CMK (cell line): ENCODE measurements around the gene TRMU.
"Not testable (repeated sequence)": the region's sequence is repeated elsewhere in the genome, so short reads cannot be mapped to it uniquely, and the experiment has no call there.

Source experiments
- DNase-seq: peaks from one replicate; pipeline ENCODE4 v3.0.0-alpha.2; 2010; ENCODE audit warnings: low read depth

Gene TRMU

DNA sequence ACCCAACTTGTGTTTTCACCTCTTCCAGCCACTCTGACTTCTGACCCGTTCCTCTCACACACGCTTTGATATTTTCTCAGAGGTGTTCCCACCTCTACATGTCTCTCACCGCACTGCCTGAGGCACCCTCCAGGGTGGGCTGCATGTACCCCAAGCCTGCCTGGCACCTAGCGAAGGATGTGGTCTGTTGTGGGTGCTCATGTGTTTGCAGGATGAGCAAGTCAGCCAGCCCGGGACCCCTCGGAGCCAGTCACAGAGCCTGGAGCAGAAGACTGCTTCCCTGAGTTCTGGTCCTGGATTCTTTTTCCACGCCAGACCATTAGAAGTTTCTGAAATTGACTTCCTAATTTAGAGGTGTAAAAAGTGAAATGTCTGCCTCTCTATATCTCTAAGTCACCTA, 35.0 kb upstream of the TRMU start:
- no peak for DNase-seq

DNA sequence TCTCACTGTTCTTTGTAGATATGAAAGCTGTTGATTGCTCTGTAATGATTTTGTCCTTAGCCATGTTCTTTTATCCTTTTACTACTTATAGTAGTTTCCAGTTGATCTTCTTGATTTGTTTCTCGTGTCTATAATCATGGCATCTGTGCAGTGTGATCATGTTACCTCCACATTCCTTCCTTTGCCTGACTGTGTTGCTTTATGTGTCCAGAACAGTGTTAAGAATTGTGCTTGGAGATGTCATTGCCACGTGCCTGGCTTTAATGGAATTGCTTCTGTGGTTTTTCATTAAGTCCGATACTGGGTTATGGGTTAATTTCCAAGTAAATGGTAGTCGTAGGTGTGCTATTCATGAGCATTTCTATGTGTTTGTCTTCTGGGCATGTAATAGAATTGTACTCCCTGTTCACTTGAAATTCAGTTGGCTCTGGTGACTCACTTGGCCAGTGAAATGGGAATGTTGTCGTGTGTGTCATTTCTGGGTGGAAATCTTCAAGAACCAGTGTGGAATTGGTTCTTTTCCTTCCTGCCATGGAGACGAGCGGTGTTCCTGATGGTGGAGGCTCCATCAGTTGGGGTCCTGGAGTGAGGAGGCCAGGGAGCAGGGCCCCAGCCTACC, 32.1 kb upstream of the TRMU start:
- DNase-seq: no peak

DNA sequence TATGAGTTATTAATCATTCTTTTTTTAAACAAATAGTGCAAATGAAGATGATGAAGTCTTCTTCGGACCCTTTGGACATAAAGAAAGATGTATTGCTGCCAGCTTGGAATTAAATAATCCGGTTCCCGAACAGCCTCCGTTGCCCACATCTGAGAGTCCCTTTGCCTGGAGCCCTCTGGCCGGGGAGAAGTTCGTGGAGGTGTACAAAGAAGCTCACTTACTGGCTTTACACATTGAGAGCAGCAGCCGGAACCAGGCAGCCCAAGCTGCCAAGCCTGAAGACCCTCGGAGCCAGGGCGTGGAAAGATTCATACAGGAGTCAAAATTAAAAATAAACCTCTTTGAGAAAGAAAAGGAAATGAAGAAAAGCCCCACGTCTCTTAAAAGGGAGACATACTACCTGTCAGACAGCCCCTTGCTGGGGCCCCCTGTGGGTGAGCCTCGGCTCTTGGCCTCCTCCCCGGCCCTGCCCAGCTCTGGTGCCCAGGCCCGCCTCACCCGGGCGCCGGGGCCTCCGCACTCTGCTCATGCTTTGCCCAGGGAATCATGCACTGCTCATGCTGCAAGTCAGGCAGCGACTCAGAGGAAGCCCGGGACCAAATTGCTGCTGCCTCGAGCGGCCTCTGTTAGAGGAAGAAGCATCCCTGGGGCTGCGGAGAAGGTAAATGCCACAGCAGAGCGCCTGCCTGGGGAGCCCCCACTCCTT, 27.1 kb upstream of the TRMU start:
- DNase-seq: no peak

DNA sequence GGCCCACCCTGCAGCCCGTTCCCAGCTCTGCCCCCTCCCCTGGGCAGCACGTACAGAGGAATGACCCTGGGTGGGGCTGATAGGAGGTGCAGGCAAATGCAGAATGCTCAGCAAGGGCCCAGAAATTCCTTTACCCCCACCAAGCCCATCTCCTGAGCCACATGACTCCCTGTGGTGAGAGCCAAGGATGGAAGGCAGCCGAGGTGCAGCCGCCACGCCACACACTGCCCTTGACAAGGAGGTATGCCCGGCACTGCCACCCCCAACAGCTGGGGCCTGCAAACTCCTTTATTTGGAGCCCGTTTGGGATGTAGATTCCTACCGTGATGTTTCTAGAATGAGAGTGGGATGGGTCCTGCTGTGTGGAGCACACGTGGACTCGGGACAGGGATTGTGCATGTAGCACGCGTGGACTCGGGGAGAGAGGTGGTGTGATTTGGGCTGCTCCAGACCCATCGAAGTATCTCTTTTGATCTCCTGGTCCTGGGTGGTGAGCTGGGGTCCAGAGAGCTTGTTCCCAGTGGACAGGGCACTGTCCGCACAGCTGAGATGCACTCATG, 25.9 kb upstream of the TRMU start:
- DNase-seq: no peak

DNA sequence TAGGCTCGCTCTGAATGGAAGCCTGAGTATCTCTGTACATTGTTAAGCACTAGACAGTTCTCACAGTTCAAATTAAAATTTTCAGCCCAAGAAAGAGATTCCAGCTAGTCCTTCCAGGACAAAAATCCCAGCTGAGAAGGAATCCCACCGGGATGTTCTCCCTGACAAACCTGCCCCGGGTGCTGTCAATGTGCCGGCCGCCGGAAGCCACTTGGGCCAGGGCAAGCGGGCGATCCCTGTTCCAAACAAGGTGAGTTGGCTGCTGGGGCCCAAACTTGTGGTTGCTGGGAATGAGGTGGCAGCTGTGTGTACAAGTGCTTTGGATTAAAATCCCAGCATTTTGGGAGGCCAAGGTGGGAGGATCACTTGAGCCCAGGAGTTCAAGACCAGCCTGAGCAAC, 23.5 kb upstream of the TRMU start:
- no peak for DNase-seq

DNA sequence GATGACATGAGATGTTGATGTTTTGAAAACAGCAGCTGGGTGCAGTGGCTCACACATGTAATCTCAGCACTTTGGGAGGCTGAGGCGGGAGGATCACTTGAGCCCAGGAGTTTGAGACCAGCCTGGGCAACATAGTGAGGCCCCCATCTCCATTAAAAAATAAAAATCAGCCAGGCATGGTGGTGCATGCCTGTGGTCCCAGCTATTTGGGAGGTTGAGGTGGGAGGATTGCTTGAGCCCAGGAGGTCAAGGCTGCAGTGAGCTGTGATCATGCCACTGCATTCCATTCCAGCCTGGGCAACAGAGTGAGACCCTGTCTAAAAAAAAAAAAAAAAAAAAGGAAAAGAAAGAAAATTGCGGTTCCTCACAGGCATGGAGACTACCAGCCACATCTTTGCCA, 22.7 kb upstream of the TRMU start:
- DNase-seq: not testable (repeated sequence)

DNA sequence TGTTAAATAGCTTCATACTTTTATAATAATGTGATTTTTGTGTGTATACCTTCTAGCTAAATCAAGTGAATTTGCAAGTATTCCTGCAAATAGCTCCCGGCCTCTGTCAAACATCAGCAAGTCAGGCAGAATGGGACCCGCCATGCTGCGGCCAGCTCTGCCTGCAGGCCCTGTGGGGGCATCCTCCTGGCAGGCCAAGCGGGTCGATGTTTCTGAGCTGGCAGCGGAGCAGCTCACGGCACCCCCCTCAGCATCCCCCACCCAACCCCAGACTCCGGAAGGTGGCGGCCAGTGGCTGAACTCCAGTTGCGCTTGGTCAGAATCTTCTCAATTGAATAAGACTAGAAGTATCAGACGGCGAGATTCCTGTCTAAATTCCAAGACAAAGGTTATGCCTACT, 19.5 kb upstream of the TRMU start:
- DNase-seq: no peak

DNA sequence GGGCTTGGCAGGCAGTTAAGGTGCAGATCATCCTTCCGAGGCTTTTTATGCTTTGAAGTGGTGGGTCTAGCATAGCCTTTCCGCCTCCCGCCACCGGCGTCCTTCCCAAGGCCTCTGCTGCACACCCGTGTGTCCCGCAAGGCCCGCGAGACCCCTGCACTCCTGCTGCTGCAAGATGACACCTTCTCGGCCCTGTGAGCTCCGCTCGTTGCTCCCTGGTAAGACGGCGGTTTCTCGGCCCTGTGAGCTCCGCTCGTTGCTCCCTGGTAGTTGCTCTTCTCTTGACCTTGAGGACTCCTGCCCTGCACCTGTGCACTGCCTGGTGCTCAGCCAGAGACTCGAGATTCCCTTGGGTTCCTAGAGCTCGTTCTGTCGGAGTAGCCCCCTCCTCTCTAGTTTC, 17.9 kb upstream of the TRMU start:
- DNase-seq: no peak

DNA sequence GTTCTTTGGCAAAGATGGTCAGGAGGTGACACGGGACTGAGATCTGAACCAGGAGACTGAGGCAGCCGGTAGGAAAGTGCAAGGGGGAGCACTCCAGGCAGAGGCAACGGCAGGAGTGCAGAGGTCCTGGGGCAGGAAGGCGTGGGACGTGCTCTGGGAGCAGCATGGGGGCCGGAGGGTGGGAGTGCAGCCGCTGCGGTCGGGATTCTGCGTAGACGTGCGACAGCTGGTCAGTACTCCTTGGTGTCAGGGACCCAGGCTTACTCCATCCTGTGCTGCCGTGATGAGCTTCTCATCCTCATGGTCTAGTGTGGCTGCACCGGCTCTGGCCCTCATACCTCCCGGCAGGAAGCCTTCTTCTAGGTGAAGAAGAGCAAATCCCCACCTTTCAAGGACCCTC, 16.9 kb upstream of the TRMU start:
- no peak for DNase-seq

DNA sequence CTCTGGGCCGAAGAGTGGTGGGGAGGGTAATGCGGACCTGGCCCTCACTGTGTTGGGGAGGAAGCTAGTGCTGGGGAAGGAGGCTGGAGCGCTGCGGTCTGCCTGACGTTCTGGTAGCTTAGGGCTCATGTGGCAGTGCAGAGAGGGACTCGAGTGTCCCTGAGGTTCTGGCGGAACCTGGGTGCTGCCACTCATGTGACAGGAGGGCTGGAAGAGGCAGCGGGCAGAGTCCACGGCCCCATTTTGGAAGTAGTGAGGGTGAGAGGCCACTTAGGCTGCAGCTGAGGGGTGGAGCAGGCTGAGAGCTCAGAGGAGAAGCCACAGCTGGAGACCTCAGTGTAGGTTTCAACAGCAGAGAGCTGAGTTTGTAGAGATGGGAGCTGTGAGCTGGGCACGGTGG, 16.2 kb upstream of the TRMU start:
- DNase-seq: no peak

DNA sequence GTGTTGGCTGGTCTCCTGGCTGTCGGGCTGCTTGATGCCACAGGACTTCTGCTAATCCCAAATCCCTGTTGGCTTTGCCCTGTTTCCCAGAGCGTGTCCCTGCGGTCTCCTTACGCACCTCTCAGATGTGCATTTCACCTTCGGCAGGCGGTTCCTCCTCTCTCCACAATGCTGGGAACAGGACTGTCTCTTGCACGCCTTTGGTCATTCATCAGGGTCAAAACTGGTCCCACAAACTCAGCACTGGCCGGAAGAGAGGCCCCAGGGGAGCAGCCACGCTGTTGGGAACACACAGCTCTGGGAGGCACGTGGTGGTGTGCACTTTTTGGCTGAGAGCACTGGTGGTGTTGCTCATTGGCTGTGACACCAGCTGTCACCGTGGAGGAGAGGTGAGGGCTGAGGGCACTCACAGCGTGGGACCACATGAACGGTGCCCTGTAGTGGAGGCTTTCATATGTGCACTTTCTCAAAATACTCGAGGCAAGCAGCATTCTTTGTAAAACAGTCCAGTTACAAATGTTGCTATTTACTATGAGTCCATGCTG, 15.3 kb upstream of the TRMU start:
- DNase-seq: no peak

DNA sequence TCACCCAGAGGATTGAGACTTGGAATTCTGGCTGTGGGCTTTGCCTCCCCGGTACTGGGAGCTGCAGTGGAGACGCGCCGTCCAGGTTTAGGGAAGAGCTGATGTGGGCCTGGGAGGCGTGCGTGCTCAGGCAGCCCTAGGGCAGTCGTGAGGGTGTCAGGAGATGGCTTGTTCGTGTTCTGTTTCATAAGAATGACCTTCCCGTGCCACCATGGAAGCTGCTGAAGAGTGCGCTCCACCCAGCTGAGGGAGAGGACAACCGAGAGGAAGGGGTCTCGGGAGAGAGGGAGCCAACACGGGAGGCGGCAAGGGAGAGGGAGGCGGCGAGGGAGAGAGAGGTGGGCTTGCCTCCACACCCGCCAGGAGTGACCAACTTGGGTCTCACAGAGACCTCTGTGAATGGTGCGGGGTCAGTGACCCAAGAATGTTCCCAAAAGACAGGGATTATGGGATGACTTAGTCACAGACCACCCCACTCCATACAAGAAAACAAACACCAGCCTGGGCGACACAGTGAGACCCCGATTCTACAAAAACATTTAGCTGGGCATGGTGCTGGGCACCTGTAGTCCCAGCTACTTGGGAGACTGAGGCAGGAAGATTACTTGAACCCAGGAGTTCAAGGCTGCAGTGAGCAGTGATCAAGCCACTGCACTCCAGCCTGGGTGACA, 14.7 kb upstream of the TRMU start:
- no peak for DNase-seq

DNA sequence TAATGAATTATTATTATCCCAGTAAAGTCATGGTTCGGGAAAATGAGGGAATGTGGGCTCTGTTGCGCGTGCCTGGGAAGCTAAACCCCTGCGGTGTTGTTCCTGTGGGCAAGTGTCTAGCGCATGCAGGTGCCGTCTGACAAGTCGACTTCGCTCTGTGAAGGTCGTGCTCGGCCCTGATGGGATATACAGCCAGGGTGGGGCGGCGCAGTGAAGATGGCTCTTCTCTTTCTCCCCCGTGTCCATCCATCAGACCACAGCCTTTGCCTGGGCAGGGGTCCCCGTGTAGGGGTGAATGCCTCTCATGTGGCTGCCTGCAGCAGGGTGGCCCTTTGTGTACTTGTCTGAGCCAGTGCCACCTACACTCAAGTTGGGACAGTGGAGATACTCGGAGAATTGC, 12.8 kb upstream of the TRMU start:
- no peak for DNase-seq

DNA sequence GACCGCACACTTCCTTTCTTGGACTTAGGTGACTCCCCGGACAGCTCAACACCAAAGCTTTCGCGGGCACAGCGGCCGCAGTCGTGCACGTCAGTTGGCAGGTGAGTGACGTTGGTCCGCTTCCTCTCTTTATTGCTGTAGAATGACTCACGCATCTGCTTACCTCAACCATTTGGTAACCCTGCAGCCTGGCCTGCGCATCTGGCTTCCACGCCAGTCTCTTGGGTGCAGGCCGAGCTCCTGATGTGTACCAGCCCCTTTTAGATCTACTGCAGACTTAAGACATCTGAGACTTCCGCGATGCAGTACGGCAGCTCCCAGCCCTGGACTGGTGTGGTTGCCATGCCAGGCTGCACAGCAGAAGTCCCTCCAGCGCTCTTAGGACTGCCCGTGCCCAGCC, 12.4 kb upstream of the TRMU start:
- DNase-seq: no peak

DNA sequence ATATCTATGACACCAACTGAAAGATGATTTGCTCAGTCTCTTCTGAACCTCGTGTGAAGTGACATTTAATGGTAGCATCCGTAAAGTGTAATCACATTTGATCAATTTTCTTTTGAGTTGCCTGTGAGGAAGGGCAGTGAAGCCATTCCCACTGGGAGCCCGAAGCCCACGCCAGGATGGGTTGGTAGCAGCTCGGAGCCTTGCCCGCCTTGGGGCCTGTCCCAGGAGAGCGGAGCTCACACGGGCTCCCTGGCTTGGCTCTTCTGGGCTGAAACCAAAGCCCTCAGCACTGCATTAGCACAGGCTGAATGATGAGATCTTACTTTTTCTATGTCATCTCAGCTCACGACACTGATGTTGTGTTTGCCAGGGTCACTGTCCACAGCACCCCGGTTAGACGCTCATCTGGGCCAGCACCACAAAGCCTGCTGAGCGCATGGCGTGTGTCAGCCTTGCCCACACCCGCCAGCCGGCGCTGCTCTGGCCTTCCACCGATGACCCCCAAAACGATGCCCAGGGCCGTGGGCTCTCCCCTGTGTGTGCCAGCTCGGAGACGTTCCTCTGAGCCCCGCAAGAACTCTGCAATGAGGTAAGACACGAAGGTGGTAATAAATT, 9.3 kb upstream of the TRMU start:
- no peak for DNase-seq

DNA sequence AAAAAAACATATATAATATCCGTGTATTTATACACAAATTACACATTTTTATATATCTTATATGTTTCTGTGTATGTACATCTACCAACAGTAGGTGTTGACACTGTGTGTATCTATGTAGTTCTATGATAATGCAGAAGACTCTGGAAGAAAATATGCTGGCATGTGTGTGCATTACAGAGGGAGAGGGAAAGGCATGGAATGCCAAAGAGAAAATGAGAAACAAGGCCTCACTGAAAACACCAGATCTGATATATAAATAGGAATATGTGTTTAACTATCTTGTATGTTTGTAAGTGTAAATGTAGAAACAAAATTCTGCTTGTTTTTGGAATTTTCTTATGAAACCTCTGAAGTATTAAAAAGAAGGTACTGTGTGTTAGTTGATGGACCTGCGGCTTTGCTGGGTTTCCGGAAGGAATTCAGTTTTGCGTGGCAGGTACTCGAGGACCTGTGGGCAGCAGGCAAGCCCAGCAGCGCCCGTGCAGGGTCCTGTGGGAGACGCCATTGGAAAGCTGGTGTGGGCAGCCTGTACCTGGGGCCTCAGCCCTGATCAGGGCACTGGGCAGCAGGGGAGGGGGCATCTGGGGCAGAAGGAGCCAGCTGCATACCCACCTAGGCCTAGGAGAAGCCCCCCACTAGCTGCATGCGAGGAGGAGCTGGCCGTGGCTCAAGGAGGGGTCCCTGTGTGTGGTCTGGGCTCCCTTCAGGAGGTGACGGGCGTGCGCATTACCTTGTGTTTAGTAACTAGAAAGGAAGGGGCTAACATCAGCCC, 7.6 kb upstream of the TRMU start:
- no peak for DNase-seq

DNA sequence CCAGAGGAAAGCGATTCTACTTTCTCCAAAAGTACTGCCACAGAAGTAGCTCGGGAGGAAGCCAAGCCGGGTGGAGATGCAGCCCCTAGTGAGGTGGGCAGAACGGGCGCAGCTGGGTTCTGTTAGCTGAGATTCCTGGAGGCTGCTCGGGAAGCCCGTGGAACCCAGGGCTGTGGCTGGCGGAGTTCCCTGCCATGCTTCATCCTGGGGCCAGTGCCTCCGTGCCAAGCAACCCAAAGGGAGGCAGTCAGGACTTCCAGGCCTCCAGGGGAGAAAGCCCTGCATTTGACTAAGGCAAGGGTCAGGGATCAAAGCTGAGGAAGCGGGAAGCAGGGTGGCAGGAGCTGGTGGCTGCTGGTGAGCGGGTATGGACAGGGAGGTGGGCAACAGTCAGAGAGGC, 6.7 kb upstream of the TRMU start:
- no peak for DNase-seq

DNA sequence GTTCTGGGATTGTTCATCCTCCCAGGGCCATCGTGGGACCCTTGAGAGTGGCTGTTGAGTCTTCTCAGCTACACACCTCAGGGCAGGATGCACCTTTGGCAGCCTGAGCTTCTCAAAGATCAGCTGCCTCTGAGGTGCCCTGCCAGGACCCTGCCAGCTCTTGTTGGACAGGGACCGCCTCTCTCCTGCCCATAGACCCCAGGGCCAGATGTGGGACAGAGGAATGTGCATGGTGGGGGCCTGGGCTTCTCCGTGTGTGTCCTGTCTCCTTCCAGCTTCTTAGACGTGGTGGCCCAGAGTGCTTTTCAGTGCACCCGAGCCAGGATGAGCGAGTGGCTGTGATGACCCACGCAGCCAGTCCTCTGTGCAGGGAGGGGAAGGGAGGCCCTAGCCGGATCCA, 5.9 kb upstream of the TRMU start:
- no peak for DNase-seq

DNA sequence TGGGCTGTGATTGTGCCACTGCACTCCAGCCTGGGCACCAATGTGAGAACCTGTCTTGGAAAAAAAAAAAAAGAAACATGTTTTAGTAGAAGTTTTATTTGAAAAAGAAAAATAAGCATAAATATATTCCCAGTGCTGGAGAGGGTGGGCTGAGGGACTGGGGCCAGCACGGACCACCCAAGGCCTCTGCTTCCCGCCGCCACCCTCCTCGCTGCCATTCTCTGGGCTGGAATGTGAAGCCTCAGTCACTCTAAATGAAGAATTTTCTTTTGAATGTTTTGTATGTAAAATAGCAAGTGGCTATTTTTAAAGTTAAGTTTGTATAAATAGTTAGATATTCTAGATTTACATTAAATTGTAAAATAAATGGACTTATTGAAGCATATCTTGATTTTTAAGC, 5.1 kb upstream of the TRMU start:
- DNase-seq: no peak

DNA sequence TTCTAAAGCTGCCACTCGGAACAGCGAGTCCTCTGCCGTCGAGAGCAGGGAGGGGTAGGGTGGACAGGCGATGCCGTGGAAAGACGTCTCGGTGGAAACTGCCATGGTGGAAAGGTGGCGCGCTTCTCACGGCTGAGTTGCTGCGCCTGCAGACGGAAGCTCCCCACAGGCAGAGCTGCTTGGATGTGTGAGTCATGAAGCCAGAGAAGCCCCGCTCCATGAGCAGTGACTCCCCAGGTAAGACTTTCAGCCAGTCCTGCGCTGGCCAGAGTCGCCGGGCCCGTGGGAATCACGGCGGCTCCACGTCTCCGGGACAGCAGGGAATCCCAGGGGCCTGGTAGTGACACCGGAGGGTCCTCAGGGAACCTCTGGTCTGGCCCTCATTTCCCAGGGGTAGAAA, 4.0 kb upstream of the TRMU start:
- DNase-seq: no peak

DNA sequence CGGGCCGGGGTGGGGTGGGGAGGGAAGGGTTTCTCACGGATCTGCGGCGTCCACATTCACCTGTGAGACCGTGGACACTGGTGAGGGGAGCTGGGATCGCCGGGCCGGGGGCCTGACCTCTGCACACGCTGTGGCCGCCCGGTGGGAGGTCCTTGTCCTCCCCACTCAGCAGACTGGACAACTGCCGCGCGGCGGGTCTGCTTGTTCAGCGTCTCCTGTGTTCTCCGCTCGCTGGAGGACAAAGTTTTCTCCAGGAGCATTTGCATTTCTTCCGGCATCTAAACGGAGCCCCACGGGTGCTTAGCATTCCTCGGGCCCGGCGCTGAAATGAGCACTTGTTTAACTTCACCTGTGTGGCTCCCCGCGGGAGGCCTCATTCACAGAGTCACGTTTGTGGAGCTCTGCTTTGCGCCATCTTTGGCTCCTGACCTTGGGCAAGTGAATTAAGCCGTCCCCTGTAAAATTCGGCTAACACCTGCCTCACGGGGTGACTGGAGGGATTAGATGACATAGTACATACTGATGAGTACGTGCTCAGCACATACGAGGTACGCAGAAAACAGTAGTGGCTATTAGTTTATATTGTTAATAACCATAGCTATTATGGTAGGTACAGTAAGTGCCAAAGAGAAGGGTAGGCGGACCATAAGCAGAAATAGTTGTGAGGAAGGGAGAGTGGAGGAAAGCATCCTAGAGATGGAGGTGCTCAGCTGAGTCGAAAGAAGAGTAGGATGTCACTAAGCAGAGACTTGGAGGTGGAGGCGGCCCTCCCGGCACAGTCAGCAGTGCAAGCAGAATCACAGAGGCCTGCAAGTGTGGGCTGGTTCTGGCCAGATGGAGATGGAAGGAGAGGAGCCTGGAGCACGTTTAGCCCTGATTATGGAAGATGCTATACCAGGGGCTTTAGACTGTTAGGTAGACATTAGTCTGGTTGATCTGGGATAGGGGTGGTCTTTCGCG, 885 bp downstream of the TRMU start:
- DNase-seq: no peak
